GM19397 (cell line): ENCODE measurements around the gene MACROH2A1.

Experiments used
- ATAC-seq: cut with Tn5 transposase; IDR thresholded peaks from one replicate; pipeline ENCODE4 v1.9.1; 2021; ENCODE audit warnings: mild to moderate bottlenecking, moderate library complexity; ENCODE audit not compliant: unreplicated experiment

MACROH2A1 gene

DNA sequence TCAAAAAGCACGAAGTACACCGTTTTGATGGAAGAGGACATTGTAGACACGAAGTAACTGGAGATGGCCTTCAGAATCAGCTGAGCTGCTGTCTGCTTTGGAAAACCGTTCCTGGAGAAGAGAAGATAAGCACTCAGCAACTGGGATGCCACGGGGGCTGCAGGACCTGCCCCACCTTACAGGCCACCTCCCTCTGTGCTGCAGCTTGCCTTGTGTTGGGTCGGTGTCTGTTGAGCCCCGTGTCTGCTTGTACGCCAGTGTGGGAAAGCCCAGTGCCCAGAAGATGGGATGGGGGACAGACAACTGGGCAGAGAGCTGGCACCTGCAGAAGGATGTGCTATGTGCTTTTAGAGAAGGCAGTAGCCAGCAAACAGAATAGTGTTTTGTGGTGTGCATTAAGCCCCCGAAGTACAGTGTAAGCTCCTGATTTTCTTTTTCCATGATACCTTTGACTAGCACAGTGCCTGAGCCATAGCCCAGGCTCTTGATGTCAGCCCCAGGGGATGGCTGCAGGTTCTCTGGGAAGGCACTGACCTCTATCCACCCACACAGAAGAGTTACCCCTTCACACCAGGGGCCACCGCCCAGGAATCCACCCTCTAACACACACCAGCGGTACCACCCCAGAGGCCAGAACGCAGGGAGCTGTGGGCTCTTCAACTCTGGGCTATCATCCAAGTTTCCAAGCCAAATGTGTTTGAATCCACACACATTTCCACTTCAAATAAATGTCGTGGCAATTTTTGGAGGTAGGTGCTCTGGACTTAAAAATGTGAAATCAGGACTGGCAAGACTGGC, 63.8 kb downstream of the MACROH2A1 start:
- no peak for ATAC-seq

DNA sequence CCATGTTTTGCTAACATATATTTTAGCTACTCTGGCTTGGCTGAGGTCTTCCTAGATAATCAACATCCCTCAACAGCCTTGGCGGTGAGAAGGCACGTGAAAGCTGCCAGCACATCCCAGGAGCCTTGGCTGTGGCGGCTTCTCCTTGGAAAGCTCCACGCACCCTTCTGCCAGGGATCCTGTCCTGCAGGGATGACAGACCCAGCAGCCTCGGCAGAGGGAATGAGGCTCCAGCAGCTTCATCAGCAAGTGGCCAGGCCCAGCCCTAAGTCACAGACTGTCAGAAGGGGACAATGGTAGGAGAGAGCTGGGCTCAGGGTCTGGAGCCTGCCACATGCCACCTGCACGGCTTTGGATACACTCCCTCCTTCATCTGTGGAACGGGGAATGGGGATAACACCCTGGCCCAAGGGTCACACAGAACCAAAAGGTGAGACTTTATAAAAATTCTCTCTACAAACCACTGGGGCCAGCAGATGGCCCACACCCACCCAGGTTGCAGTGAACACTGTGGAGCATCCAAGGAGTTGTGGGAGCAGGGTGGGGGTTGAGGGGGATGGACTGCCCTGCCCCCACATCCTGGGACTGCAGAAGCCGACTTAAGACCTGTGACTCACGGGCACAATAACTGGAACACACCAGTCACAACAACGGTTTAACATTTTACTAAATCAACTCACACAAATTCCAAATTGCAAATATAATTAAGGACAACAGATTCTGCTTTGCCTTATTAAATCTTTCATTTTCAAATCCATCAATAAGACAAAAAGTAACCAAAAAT, 65.1 kb downstream of the MACROH2A1 start:
- ATAC-seq = no peak

DNA sequence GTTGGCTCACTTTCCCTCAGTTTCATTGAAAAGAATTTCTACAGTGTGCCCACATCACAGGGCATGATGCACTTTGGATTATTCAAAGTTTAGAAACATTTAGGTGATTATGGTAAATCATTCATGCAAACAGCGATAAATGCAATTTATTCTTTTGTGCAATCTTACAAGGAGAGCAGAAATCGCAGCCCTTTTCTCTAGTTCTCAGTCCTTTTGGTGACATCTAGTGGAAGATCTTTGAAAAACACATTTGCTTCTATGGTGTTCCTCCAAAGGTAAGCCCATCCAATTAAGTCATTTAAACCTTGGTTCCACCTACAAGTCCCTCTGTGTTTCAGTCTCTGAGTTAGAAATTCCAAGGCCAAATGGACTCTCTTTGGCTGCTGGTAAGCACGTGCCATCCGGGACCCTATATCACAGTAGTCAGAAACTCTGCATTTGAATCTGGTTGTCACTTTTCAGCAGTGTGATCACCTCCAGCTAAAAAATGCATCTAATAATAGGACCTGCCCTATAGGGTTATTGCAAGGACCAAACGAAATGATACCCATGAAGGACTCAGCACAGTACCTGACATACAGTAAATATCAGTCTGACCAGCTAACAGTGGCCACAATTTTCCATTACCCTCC, 66.4 kb downstream of the MACROH2A1 start:
- ATAC-seq = no peak

DNA sequence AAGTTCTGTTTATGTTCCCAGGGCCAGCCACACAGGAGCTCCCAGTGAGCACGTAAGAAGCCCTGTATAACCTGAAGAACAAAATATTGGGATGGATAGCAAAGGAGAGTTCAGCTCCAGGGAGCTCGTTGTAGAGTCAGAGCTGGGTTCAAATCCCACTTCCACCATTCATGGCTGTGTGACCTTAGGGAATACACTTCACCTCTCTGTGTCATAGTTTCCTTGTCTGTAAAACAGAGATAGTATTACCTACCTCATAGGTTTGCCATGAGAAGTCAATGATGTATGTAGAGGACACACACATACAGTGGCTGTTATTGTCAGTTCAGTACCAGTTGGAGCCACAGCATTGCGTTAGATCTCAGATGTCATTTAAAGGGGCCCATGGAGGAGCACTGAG, 67.4 kb downstream of the MACROH2A1 start:
- ATAC-seq = no peak

DNA sequence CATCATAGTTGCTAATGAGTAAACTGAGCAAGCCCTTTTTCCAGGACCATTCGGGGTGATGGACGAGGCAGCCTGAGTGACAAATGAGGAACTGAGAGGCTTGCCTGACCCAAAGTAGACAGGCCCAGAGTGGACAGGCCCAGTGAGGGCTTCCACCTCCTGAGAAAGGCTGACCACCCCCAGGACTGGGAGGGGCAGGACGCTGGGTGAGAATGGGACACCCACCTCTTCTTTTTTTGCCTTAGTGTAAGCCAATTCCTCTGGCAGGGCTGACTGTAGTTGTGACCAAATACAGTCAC, 68.3 kb downstream of the MACROH2A1 start:
- no peak for ATAC-seq

DNA sequence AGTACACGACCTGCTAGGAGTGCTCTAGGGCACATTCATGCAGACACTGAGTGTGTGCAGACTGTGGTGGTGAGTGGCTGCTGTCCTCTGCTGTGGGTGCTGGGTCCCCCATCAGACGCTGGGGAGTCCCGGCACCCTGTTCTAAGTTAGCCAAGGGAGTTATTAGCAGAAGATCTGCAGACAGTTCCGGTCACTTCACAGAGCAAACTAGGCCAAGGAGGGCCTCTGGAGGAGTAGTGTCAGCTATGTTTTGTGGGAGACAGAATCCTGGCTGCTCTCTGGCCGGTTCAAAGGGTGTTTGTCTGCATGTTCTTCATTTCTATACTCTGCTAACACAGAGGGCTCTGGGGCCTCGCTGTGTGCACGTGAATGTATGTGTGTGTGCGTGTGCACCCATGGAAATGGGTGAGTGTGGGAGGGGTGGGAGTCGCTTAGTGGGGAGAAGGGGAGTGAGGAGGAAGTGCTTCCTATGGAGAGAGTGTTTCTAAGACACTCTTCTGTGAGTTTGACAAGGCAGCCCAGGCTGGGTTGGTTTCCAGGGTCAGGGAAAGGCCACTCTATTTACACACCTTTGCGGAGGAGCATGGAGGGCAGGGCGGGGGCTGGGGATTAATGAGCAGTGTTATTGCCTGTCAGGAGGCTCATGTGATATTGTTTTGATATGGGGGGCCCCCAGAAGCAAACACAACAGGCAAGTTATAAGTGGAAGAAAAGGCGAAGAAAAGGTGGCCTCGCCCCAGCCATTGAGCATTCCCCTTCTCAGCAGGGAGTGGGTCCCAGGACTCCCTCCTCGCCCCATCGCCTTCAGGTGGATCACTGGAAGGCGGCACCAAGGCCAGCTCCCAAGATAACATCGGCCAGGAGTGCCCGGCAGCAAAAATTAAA, 68.9 kb downstream of the MACROH2A1 start:
- ATAC-seq = no peak

DNA sequence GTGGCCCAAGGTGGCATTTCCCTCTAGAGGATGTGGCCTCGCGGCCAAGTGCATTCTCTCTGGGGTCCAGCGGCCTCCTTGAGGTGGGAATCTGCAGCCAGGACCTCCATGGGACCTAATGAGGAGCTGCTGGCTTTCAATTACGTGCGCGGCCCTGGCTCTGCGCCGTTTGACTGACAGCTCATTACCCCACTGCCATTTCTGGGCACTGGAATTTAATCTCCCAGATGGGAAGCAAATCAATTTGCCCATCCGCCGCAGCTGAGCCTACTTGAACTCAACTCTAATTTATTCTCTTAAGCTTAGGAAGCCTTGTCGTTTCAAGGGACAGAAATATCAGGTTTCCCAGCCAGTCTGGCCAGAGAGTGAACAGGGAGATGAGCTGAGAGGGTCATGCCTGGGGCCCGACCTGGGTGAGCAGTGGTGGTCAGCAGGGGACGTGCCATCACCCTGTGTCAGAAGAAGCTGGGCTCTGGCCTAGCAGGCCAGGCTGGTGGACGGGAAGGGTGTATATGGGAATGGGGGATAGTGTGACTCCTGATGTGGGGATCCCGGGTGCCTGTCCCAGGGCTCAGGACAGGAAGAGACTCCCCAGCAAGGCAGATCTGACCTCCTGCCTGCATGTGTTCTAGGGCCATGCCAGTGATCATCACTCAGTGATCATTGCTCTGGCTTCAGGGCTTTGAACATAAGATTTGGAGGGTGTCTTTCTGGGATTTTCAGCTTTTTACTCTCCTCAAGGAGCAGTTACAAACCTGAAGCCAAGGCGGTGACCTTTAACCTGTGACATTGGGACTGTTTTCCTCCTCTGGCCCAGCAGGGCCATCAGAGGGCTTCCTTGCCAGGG, 69.7 kb downstream of the MACROH2A1 start:
- ATAC-seq = no peak

DNA sequence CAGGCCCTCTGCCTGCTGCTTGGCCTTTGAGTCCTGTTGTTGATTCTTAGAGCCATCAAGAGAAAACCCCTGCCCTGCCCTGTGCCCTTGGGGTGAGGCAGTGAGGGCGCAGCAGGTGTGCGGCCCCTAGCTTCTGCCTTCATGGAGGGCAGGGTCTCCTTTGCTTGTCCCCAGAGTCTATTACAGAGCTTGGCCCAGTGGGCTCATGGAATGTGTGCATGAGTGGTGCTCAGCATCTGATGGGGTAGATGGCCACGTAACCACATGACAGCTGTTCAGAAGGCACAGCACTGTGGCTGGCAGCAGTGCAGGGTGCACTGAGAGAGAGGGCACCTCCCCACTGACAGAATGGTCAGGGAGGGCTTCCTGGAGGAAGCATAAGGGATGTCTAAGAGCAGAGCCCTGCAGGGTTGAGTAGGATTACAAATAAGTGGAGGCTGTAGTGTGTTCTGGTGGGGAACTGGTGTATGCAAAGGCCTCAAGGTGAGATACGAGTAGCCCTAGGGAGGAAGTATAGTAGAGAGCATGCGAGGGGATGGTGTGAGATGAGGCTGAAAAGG, 70.8 kb downstream of the MACROH2A1 start:
- ATAC-seq = no peak

DNA sequence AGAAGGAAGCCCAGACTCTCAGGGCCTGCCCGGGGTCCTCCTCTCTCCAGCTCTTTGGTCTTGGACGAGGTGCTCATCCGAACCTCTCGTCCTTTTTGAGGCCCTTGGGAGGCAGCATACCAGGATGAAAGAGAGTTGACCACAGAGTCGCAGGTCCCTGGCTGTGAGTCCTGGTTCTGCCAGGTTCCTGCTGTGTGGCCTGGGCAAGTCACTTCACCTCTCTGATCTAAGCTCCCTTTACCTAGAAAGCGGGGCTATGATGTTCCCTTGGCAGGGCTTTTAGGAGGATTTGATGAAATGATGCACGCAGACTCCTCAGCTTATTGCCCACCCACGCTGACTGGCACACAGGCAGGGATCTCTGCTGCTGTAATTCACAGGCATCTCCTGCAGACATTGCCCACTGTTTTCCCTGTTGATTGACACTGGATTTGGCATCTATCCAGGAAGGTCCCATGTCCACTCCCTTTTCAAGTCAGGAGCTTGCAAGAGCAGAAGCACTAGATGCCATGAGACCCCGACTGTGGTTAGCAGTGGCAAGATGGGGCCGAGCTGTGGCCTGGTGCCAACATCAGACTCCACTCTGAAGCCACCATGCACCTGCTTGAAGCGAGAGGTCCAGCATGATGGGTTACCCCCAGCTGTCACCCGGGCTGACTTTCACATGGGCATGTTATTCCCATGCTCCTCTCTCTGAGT, 71.5 kb downstream of the MACROH2A1 start:
- ATAC-seq = no peak

DNA sequence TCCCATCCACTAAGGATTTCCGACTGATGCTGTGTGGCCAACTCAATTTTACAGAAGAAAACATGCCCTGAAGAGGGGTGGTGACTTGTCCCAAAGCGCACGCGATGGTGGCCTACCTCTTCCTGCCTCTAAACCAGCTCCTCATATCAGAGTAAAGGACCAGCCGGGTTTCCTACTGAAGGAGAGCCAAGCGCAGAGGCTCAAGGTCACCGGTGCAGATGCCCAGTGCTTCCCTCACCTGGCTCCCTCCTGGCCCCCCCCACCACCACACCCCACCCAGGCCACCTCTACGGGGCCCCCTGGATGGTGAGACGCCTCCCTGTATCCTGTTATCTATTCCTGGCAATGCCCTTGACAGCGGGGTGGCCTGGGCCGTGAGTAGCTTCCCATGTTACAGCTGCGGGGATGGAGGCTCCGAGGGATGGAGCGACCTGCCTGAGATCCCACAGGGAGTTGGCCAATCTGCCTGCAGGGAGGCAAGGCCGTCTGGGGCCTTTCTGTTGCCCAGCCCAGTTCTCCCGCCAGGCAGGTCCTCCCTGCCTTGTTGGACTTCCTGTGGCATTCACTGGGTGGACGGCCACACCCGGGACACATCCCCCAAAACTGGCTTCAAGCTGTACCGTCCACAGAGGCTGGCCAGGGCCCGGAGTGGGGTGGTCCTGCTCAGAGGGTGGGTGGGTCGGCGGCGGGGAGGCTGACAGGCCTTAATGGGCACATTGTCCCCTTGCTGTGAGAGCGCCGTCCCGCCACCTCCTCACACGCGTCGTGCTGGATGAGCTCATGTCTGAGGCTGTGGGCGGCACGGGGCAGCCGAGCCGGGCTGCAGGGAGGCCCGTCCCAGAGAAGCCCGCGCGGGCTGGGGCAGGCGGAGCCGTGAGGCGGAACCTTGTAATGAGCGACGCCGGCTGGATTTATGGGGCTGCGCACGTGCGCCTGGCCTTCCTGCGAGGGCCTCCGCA, 72.5 kb downstream of the MACROH2A1 start:
- no peak for ATAC-seq

DNA sequence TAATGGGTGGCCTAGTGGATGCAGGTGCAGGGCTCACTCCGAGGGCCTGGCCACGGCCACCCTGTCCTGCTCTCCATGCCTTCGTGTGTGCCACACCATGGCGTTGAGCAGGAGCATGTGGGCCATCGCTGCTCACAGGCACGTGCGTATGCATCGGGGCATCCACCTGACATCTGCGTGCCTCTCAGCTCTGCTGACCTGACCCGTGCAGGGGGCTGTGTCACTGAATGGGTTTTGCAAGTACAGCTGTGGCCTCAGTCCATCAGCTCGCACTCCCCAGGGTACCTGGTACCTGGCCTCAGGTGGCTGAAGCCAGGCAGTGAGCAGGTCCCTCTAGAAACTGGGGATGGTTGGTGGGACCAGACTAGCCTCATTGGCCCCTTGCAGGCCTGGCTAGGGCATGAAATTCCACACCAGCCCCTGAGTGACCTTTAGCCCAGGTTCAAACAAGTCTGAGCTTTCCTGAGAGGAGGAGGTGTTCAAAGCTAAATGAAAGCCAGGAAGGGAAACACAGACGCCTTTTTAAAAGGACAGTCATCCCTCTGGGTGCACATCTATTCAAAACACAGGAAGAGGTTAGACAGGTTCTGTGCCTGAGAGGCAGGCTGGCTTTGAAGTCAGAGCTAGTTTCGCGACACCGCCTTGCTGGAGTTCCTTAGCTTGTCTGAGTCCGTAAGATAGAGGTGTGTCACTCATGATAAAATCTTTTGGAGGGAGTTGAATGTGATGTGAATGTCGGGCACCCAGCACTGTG, 74.0 kb downstream of the MACROH2A1 start:
- ATAC-seq = no peak

DNA sequence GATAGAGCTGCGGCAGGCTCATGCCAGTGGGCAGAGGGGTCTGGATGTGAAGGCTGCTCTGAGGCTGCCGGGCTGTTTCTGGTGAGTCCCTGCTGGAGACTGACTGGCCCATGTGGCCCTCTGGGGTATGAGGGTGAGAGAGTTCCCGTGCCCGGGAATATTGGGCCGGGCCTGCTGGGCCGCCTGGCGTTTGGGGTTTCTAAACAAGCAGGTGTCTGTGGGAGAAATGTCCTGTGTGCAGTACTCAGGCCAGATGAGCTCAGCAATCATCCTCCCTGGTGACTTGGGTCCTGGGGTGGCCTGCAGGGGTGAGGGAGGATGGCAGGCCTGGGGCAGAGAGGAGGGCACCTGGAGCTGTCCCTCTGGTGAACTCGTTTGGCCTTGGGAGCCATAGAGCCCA, 74.9 kb downstream of the MACROH2A1 start:
- ATAC-seq = no peak

DNA sequence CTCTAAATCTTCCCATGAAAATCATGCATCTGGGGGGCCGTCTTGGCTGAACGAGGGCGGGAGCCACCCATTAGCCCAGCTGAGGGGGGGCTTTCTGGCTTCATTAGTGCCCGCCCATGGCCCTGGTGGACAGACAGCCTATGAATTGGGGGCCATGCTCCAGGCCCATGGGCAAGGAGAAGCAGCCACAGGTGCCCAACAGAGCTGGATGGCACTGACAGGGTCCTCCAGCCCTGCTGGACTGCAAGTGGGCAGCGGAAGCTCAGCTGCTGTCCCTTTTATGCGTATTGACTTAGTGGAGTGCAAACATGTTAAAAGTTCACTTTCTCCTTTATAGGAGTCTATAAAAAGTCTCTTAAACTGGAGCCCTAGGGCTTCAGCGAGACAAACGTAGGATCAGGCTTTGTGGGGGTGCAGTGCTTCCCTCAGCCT, 75.3 kb downstream of the MACROH2A1 start:
- ATAC-seq = no peak

DNA sequence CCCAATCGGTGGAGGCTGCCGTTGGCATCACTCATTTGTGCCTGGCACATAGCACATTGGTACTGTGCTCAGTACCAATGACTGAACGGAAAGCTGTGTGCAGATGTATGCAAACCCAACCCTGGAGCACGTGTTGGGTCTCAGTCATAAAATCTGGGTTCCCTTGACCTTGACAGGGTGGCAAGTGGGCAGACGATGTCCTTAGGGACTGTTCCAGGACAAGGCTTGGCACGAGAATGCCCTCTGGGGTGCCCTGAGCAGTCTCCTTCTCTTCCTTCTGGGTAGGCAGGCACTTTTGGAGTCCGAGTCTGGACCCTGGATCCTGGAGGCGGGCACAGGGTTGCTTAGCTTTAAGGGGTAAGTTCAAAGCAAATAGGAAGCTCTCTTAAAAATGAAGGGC, 75.8 kb downstream of the MACROH2A1 start:
- no peak for ATAC-seq

DNA sequence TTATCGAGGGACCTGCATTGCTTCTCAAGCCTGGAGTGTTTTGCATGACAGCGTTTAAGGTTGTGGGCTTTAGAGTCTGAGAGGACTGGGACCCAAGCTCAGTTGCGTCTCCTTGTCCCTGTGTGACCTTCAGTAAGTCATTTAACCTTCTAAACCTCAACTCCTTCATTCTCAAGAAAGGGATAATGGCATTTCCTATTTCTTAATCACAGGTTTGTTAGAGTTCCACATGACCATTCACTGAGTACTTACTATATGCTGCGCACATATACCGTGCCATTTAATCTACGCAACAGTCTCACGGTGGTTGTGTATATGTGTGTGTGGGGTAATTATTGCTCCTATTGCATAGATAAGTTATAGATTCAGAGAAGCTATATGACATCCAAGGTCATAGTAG, 76.3 kb downstream of the MACROH2A1 start:
- no peak for ATAC-seq

DNA sequence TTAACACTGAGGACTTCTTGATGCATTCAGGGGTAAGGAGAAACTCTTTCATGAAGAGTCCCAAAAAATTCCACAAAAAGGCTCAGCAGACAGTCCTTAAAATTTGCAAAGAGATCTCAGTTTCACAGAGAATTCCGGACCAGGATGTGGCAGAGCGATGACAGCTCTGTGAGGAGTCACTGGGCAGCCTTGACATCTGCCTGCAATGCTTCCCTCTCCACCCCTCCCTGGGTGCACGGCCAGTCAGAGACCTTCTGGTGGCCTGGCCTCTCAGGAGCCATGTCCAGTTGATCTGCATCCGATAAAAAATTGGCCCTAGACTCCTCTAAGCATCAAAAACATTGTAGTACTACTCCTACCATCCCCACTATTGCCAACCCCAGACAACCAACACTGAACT, 76.8 kb downstream of the MACROH2A1 start:
- ATAC-seq = no peak

DNA sequence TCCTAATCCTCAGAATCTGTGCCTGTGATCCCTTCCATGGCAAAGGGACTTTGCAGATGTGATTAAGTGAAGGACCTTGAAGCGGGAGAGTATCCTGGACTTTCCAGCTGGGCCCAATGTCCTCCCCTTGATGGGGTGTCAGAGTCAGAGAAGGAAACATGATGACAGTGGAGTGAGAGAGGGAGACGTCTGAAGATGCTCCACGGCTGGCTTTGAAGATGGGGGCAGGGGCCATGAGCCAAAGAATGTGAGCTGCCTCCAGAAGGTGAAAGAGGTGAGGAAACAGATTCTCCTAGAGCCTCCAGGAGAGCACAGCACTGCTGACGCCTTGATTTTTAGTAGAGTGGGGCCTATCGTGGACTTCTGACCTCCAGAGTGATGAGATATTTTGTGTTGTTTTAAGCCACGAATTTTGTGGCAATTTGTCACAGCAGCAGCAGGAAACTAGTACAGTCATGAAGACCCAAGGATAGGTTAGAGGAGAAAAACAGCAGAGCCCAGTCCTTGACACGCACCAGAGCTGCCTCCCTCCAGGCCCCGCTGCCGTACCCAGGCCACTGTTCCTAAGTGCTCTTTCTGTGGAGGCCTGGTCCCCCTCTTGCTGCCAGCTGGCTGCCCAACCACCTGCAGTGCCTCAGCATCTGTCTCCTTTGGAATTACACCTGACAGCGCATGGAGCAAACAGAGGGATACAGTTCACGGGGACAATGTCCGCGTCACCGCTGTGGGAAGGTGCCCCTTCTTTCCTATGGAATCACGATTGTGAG, 78.1 kb downstream of the MACROH2A1 start:
- no peak for ATAC-seq
